IPS DF 4.7 (cell line): ENCODE measurements around the gene FKBP8.

Experiments used
- DNase-seq: peaks from one replicate; pipeline ENCODE4 v3.0.0-alpha.2; 2013; ENCODE audit warnings: low spot score; ENCODE audit errors: extremely low read depth

The FKBP8 gene

GRCh38 chr19:18522124-18522861, 21.1 kb downstream of the FKBP8 start:
- peak; percentile 93 for DNase-seq

GRCh38 chr19:18521692-18522123, 21.7 kb downstream of the FKBP8 start, which contains the start of gene ELL:
ELL (minus strand) TSS chr19:18522070; CDS start chr19:18522055, 15 bp downstream.
- no peak for DNase-seq

- DNase-seq, result no peak
These were observed 22.3 kb downstream of the FKBP8 start for GRCh38 chr19:18520848-18521691.

- DNase-seq, result no peak
These were observed 23.2 kb downstream of the FKBP8 start for GRCh38 chr19:18519962-18520847.

- DNase-seq, result no peak
These were observed 24.7 kb downstream of the FKBP8 start for GRCh38 chr19:18518639-18519038.

- no peak for DNase-seq
These were observed 25.8 kb downstream of the FKBP8 start for GRCh38 chr19:18517606-18518005.

- DNase-seq, result no peak
These were observed 27.4 kb downstream of the FKBP8 start for GRCh38 chr19:18515959-18516358.

- no peak for DNase-seq
These were observed 28.3 kb downstream of the FKBP8 start for GRCh38 chr19:18514800-18515682.

GRCh38 chr19:18513868-18514267, 29.5 kb downstream of the FKBP8 start:
- no peak for DNase-seq

- no peak for DNase-seq
These were observed 33.2 kb downstream of the FKBP8 start for GRCh38 chr19:18510216-18510615.

GRCh38 chr19:18508585-18508984, 34.8 kb downstream of the FKBP8 start:
- DNase-seq, result no peak

- DNase-seq, result no peak
These were observed 35.5 kb downstream of the FKBP8 start for GRCh38 chr19:18507727-18508440.

GRCh38 chr19:18507021-18507726, 36.2 kb downstream of the FKBP8 start:
- DNase-seq, result no peak

GRCh38 chr19:18506101-18506930, 37.1 kb downstream of the FKBP8 start:
- no peak for DNase-seq

- no peak for DNase-seq
These were observed 38.3 kb downstream of the FKBP8 start for GRCh38 chr19:18504886-18505610.

GRCh38 chr19:18503971-18504885, 39.1 kb downstream of the FKBP8 start:
- DNase-seq, result no peak
